GM12878 (cell line): Measurements from ENCODE around the gene MTHFD1L. TPM values are rescaled to one million over a fixed set of nuclear protein-coding genes. Genes with fewer than 3 reads are reported as not detected.

Source experiments
- ATAC-seq: fragments of 200-7000 bp; cut with Tn5 transposase; 3 replicates; pipeline ENCODE4 v1.9.1; 2020; ENCODE audit warnings: mild to moderate bottlenecking, moderate library complexity
- BruUV-seq: library from RNA; stranded (reverse); fragments of 400-500 nt; replicated peaks from 2 replicates; lab custom pipeline; 2021; lab: Mats Ljungman, UMichigan
- CTCF ChIA-PET: fragments of 300-600 bp; sonication (Branson Sonifier 250); formaldehyde crosslinking; extraction: SDS; loops from one replicate; lab custom pipeline; 2021; ENCODE audit warnings: inconsistent platforms; lab: Yijun Ruan, JAX
- POLR2A ChIA-PET: fragments of 350-600 bp; formaldehyde crosslinking; extraction: SDS; loops from one replicate; lab custom pipeline; 2021; ENCODE audit warnings: inconsistent platforms; lab: Charles Lee
- RAD21 ChIA-PET: fragments of 300-600 bp; sonication (Branson Sonifier 250); formaldehyde crosslinking; loops from one replicate; lab custom pipeline; 2023; ENCODE audit warnings: antibody characterized with exemption; ENCODE audit not compliant: unreplicated experiment; lab: Charles Lee
- SMC1A ChIA-PET: fragments of 300-600 bp; sonication (Branson Sonifier 250); formaldehyde crosslinking; loops from one replicate; lab custom pipeline; 2023; ENCODE audit not compliant: unreplicated experiment, uncharacterized antibody; lab: Charles Lee
- DNase-seq: peaks from one replicate; pipeline ENCODE4 v3.0.0-alpha.2; 2011; ENCODE audit warnings: low read depth, low spot score
- FAIRE-seq: peaks from 3 replicates; lab custom pipeline; 2011; peaks lifted over from hg19 to GRCh38; lab: Jason Lieb, UNC
- H2AFZ ChIP-seq: 2 replicates; pipeline ENCODE4 v1.6.0; 2011; ENCODE audit warnings: low read depth, low read length, control low read depth; ENCODE audit not compliant: control insufficient read depth
- H3K27ac ChIP-seq: 2 replicates; pipeline ENCODE4 v1.5.1; 2011; ENCODE audit warnings: control low read depth; ENCODE audit not compliant: control insufficient read depth, insufficient read depth
- H3K27me3 ChIP-seq, 2 experiments: replicated peaks in 1 of 2; 2 replicates each; pipeline versions ENCODE4 v1.6.0 to v1.6.1; 2011; ENCODE audit warnings: low read length in 1 of 2; ENCODE audit not compliant: control insufficient read depth in 2 of 2, insufficient read depth in 2 of 2
- H3K36me3 ChIP-seq, 2 experiments: 2 replicates each; pipeline ENCODE4 v1.5.1; 2011; ENCODE audit warnings: low read length in 1 of 2; ENCODE audit not compliant: control insufficient read depth in 2 of 2, insufficient read depth in 2 of 2
- H3K4me1 ChIP-seq: 2 replicates; pipeline ENCODE4 v1.6.1; 2011; ENCODE audit warnings: mild to moderate bottlenecking, low read length, moderate library complexity, mixed read lengths; ENCODE audit not compliant: control insufficient read depth, insufficient read depth
- H3K4me2 ChIP-seq: 2 replicates; pipeline ENCODE4 v1.6.0; 2011; ENCODE audit warnings: control low read depth; ENCODE audit not compliant: control insufficient read depth, insufficient read depth
- H3K4me3 ChIP-seq: fragments of 200-600 bp; sonication (generic); 2 replicates; pipeline ENCODE4 v1.5.1; 2016
- H3K79me2 ChIP-seq: 2 replicates; pipeline ENCODE4 v1.6.0; 2011; ENCODE audit warnings: low read length; ENCODE audit not compliant: control insufficient read depth, insufficient read depth
- H3K9ac ChIP-seq: 2 replicates; pipeline ENCODE4 v1.8.0; 2011; ENCODE audit warnings: low read length, control low read depth, mixed read lengths; ENCODE audit not compliant: control insufficient read depth, insufficient read depth
- H3K9me3 ChIP-seq: replicated peaks from 3 replicates; pipeline ENCODE4 v1.5.1; 2011; ENCODE audit warnings: mild to moderate bottlenecking, low read length; ENCODE audit not compliant: control insufficient read depth, insufficient read depth
- H4K20me1 ChIP-seq: 2 replicates; pipeline ENCODE4 v1.6.0; 2011; ENCODE audit not compliant: control insufficient read depth, insufficient read depth
- BACH1 ChIP-seq: fragments of 450-650 bp; IDR thresholded peaks from 2 replicates; pipeline ENCODE4 v1.6.1; 2017; ENCODE audit warnings: mild to moderate bottlenecking, borderline replicate concordance
- CHD4 ChIP-seq: fragments of 200-600 bp; sonication (generic); IDR thresholded peaks from 2 replicates; pipeline ENCODE4 v1.6.1; 2016; ENCODE audit warnings: mild to moderate bottlenecking
- CREM ChIP-seq: IDR thresholded peaks from 2 replicates; pipeline ENCODE4 v1.6.1; 2014; ENCODE audit warnings: antibody characterized with exemption, low read depth
- DPF2 ChIP-seq: fragments of 450-650 bp; IDR thresholded peaks from 2 replicates; pipeline ENCODE4 v1.6.1; 2017; ENCODE audit warnings: mild to moderate bottlenecking
- EED ChIP-seq: sonication (generic); IDR thresholded peaks from 2 replicates; pipeline ENCODE4 v1.6.1; 2016; ENCODE audit warnings: antibody characterized with exemption, low read depth
- HDAC2 ChIP-seq: fragments of 200-600 bp; sonication (generic); IDR thresholded peaks from 2 replicates; pipeline ENCODE4 v1.6.1; 2017
- IKZF1 ChIP-seq: fragments of 450-650 bp; conservative IDR thresholded peaks from 2 replicates; pipeline ENCODE4 v1.6.1; 2017; ENCODE audit warnings: antibody characterized with exemption, mild to moderate bottlenecking
- NFXL1 ChIP-seq: fragments of 450-650 bp; IDR thresholded peaks from 2 replicates; pipeline ENCODE4 v1.6.1; 2017; ENCODE audit warnings: antibody characterized with exemption, mild to moderate bottlenecking, borderline replicate concordance
- WRNIP1 ChIP-seq: IDR thresholded peaks from 2 replicates; pipeline ENCODE4 v1.6.1; 2011; ENCODE audit warnings: low read depth, low read length, improper control_type of control experiment, borderline replicate concordance
- WGBS: methylation state at CpG from one replicate; pipeline ENCODE4 v1.1.6; 2016; ENCODE audit warnings: low lambda C conversion rate; ENCODE audit not compliant: insufficient replicate concordance, insufficient coverage; ENCODE audit errors: missing lambda C conversion rate; 5-methylcytosine and 5-hydroxymethylcytosine counted together
- in situ Hi-C: fragments of 300-500 bp; cut with MboI; formaldehyde crosslinking; loops from 9 replicates; pipeline ENCODE4 v1.14.3; 2018; ENCODE audit warnings: mixed read lengths
- intact Hi-C: fragments of 100-400 bp; cut with micrococcal nuclease; formaldehyde crosslinking; loops from one replicate; pipeline ENCODE4 v1.14.2; 2022; ENCODE audit not compliant: unreplicated experiment
- polyA plus RNA-seq, 11 experiments: library from polyadenylated mRNA; depleted of rRNA in 4 of 11; unstranded in 6 of 11; stranded (reverse) in 5 of 11; fragments of >200 nt; fragmentation: Nextera tagmentation in 4 of 11; fragmentation: Illumina TruSeq in 1 of 11; extraction: Ambion mirVana in 4 of 11; extraction: Trizol in 1 of 11; gene quantifications; 1 replicate in 1 of 11; 2 replicates in 10 of 11; pipeline versions ENCODE4 v1.2.1 to v1.2.3, GENCODE V29; 2011 to 2016; ENCODE audit warnings: inconsistent platforms in 2 of 11, missing spikeins in 2 of 11, low read depth in 1 of 11
- total RNA-seq, 4 experiments: library from RNA; depleted of rRNA in 3 of 4; stranded (reverse); fragments of >200 nt in 3 of 4; fragmentation: Illumina TruSeq in 1 of 4; extraction: Trizol in 1 of 4; gene quantifications; 2 replicates each; pipeline versions ENCODE4 v1.2.1 to v1.2.3, GENCODE V29; 2013 to 2021

The MTHFD1L gene
- total and polyA plus RNA-seq, 10 of the 15 experiments (the other 5 are each of a cell fraction or from before 2014, with no cell fraction given): 11.7 to 75.5 (median 28.8) TPM

DNA sequence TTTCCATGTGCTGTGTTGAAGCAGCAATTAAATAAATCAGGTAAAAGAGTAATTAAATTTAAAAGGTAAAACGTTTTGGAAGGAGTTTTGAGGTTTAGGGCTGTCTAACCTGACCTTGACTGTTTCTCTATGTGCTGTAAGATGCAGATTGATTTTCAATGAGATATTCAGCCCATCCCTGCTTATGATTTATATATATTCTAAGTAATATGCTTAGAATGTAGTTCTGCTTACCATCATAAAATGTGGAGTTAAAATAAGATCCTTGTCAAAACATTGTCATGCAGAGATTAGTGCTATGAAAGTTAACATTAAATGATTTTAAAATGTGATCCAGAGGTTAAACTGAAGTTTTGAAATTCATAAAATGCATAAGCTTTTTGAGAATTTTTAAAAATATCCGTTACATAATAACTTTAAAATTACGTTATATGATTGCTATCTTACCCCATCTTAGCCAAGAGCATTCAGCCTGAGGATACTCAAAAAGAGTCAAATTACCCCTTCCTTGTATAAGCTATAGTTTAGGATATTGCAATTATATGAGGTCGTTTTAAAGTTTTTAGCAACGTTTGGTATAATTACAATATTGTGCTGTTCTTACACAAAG is 122.5 kb downstream of the MTHFD1L start:
- peak overlapping the region; percentile 55; the same call in 1 of the 2 replicates for H3K27ac ChIP-seq
- BruUV-seq: no TSS peak
- H3K4me1 ChIP-seq: peaks cover 8% of the 10 kb centered on the region; the same call in 1 of the 2 replicates
- H3K9ac ChIP-seq: no peak overlapping the region
- peak overlapping the region; percentile 60 for H3K4me2 ChIP-seq
- intact Hi-C loops: no loop called here
- no peak for DNase-seq
- H3K4me3 ChIP-seq: no peak overlapping the region
- ChIA-PET RAD21 (no interaction called here), CTCF (interaction anchor here (0.8 to 1.4 kb wide), 3 partner anchors 23 to 96 kb away, joined by 3 to 4 read pairs (median 3); no protein-coding TSS in a partner anchor), POLR2A (no interaction called here), SMC1A (interaction anchor here (0.8 to 1.6 kb wide), 2 partner anchors 9 to 27 kb away, joined by 3 read pairs; no protein-coding TSS in a partner anchor)
- TF ChIP-seq CREM: 0 out of 2 replicates have a peak, but pooled peaks have one; percentile 2
- no peak for TF ChIP-seq EED
- ATAC-seq: no peak
- FAIRE-seq: no peak
- H3K27me3 ChIP-seq: no peaks in the 10 kb centered on the region
- H3K79me2 ChIP-seq: no peaks in the 10 kb centered on the region
- in situ Hi-C loops: no loop called here
- H2AFZ ChIP-seq: peak overlapping the region; percentile 88
- H3K36me3 ChIP-seq: peaks cover 2 to 3% of the 10 kb centered on the region in 2 experiments; a peak in 2 of 4 replicates
- no peaks in the 10 kb centered on the region; the same call in 2 of the 3 replicates for H3K9me3 ChIP-seq
- 60% methylated on average over 5 of the region's 5 CpGs for WGBS
- no peaks in the 10 kb centered on the region for H4K20me1 ChIP-seq

DNA sequence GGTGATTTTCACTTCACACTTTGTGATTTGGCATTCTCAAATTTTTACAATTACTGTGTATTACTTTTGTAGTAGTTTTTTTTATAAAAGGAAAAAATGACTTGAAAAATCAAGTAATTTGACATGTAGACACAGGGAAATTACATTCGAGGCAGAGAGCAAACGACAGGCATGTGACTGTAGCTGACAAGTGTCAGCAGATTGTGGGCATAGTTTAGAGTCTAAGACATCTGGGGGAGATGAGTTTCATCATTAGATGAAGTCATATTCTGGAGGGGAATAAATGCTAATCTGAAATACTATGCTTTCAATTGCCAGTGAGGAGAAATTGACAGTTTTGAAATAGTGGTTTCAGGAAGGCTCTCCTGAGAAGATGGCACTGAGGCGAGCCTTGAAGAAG is 126.0 kb downstream of the MTHFD1L start:
- Histone ChIP-seq H3K4me3 (no peak overlapping the region), H3K9me3 (no peaks in the 10 kb centered on the region; the same call in 2 of the 3 replicates), H4K20me1 (no peaks in the 10 kb centered on the region), H2AFZ (no peak overlapping the region), H3K4me1 (peaks cover 8% of the 10 kb centered on the region; the same call in 1 of the 2 replicates), H3K79me2 (no peaks in the 10 kb centered on the region), H3K9ac (no peak overlapping the region), H3K27ac (no peak overlapping the region), H3K36me3 (peaks cover 2 to 12% of the 10 kb centered on the region in 2 experiments; a peak in 3 of 4 replicates), H3K27me3 (no peaks in the 10 kb centered on the region), H3K4me2 (no peak overlapping the region)
- no TSS peak for BruUV-seq
- RAD21 ChIA-PET: no interaction called here
- WGBS: 100% methylated on average over 3 of the region's 3 CpGs
- POLR2A ChIA-PET: no interaction called here
- TF ChIP-seq CHD4 (no peak), BACH1 (no peak), DPF2 (no peak), WRNIP1 (no peak), IKZF1 (no peak), HDAC2 (no peak), NFXL1 (no peak)
- no peak for DNase-seq
- SMC1A ChIA-PET: no interaction called here
- no peak for ATAC-seq
- CTCF ChIA-PET: no interaction called here
- FAIRE-seq: no peak
- in situ Hi-C loops: no loop called here
- intact Hi-C loops: no loop called here
